ENCODE results near the gene CRIM1. TPM values are rescaled to one million over a fixed set of nuclear protein-coding genes. Genes with fewer than 3 reads are reported as not detected.

CRIM1 gene
- total and polyA plus RNA-seq, 4 donors = 2.2 to 22.1 (median 9.6) TPM

GRCh38 chr2:36395866-36396265 lies 40.3 kb downstream of the CRIM1 start:
- no peaks in the 10 kb centered on the region for H3K9me3 ChIP-seq (ENCODE audit: control insufficient read depth in 4 of 4, low read length in 3 of 4)
- no peaks in the 10 kb centered on the region for H3K4me1 ChIP-seq (ENCODE audit: control insufficient read depth in 4 of 4, insufficient read depth in 4 of 4, low read length in 3 of 4)
- peaks cover 0 to 2% (median 0%) of the 10 kb centered on the region in 4 donors for H3K36me3 ChIP-seq (ENCODE audit: control insufficient read depth in 4 of 4, insufficient read depth in 3 of 4, low read depth in 1 of 4, low read length in 3 of 4)
- no peaks in the 10 kb centered on the region for H3K27me3 ChIP-seq (ENCODE audit: control insufficient read depth in 4 of 4, insufficient read depth in 4 of 4, low read length in 3 of 4)
- H3K4me3 ChIP-seq (ENCODE audit: low read depth in 1 of 3, low read length in 3 of 3) = no peak overlapping the region
- 91% methylated on average over 4 of the region's 4 CpGs for WGBS
- no peak overlapping the region for H3K27ac ChIP-seq (ENCODE audit: low read depth in 1 of 2, low read length in 2 of 2)
- no peak for DNase-seq (ENCODE audit: low spot score)
- no peak overlapping the region for H3K9ac ChIP-seq (ENCODE audit: low read depth in 1 of 2, low read length in 2 of 2)
- TF ChIP-seq GABPA (IDR thresholded peaks at IDR 0.05 in 1 of 2, conservative IDR thresholded peaks at IDR 0.05 in 1 of 2) (no peak), CTCF (IDR thresholded peaks at IDR 0.05; ENCODE audit: low read depth, low read length, missing input control) (no peak), EGR1 (IDR thresholded peaks at IDR 0.05; ENCODE audit: low read depth in 2 of 2) (no peak)

GRCh38 chr2:36396878-36397539 lies 41.4 kb downstream of the CRIM1 start:
- H3K27ac ChIP-seq (ENCODE audit: low read depth in 1 of 2, low read length in 2 of 2) = no peak overlapping the region
- no peak for DNase-seq (ENCODE audit: low spot score)
- H3K4me3 ChIP-seq (ENCODE audit: low read depth in 1 of 3, low read length in 3 of 3) = no peak overlapping the region
- H3K9ac ChIP-seq (ENCODE audit: low read depth in 1 of 2, low read length in 2 of 2) = no peak overlapping the region
- H3K27me3 ChIP-seq (ENCODE audit: control insufficient read depth in 4 of 4, insufficient read depth in 4 of 4, low read length in 3 of 4) = no peaks in the 10 kb centered on the region
- H3K9me3 ChIP-seq (ENCODE audit: control insufficient read depth in 4 of 4, low read length in 3 of 4) = no peaks in the 10 kb centered on the region
- no peak for TF ChIP-seq YY1 (IDR thresholded peaks at IDR 0.05)
- no peak for TF ChIP-seq ZBTB33 (IDR thresholded peaks at IDR 0.05)
- TF ChIP-seq FOXA1 (IDR thresholded peaks at IDR 0.05) = no peak
- 96% methylated on average over 9 of the region's 9 CpGs for WGBS
- H3K36me3 ChIP-seq (ENCODE audit: control insufficient read depth in 4 of 4, insufficient read depth in 3 of 4, low read depth in 1 of 4, low read length in 3 of 4) = peaks cover 0 to 2% (median 0%) of the 10 kb centered on the region in 4 donors
- H3K4me1 ChIP-seq (ENCODE audit: control insufficient read depth in 4 of 4, insufficient read depth in 4 of 4, low read length in 3 of 4) = no peaks in the 10 kb centered on the region

- Histone ChIP-seq H3K27ac (ENCODE audit: low read depth in 1 of 2, low read length in 2 of 2) (no peak overlapping the region), H3K9me3 (ENCODE audit: control insufficient read depth in 4 of 4, low read length in 3 of 4) (no peaks in the 10 kb centered on the region), H3K9ac (ENCODE audit: low read depth in 1 of 2, low read length in 2 of 2) (no peak overlapping the region), H3K4me3 (ENCODE audit: low read depth in 1 of 3, low read length in 3 of 3) (no peak overlapping the region), H3K27me3 (ENCODE audit: control insufficient read depth in 4 of 4, insufficient read depth in 4 of 4, low read length in 3 of 4) (no peaks in the 10 kb centered on the region), H3K4me1 (ENCODE audit: control insufficient read depth in 4 of 4, insufficient read depth in 4 of 4, low read length in 3 of 4) (no peaks in the 10 kb centered on the region), H3K36me3 (ENCODE audit: control insufficient read depth in 4 of 4, insufficient read depth in 3 of 4, low read depth in 1 of 4, low read length in 3 of 4) (peaks cover 0 to 2% (median 0%) of the 10 kb centered on the region in 4 donors)
- no peak for TF ChIP-seq NR2F2 (IDR thresholded peaks at IDR 0.05)
- no peak for TF ChIP-seq REST (IDR thresholded peaks at IDR 0.05)
- TF ChIP-seq RXRA (IDR thresholded peaks at IDR 0.05) = no peak
- no peak for TF ChIP-seq EGR1 (IDR thresholded peaks at IDR 0.05; ENCODE audit: low read depth in 2 of 2)
- no peak for TF ChIP-seq FOXA2 (IDR thresholded peaks at IDR 0.05)
- WGBS = 79% methylated on average over 7 of the region's 7 CpGs
- no peak for DNase-seq (ENCODE audit: low spot score)
Observed at GRCh38 chr2:36397728-36398413, 42.3 kb downstream of the CRIM1 start.
